SK-N-SH (cell line): ENCODE results near the gene PCNT. TPM values are rescaled to one million over a fixed set of nuclear protein-coding genes. Genes with fewer than 3 reads are reported as not detected.

Source experiments
- CTCF ChIA-PET: fragments of 300-600, 350-600 bp; formaldehyde crosslinking; extraction: SDS; loops from one replicate; lab custom pipeline; 2021; lab: Yijun Ruan, JAX
- POLR2A ChIA-PET: fragments of 350-600 bp; sonication (Branson Sonifier 250); formaldehyde crosslinking; extraction: SDS; loops from one replicate; lab custom pipeline; 2020; ENCODE audit warnings: antibody characterized with exemption, inconsistent platforms; lab: Yijun Ruan, JAX
- DNase-seq: peaks from one replicate; pipeline ENCODE4 v3.0.0; 2012
- H2AFZ ChIP-seq: fragments of 200-600 bp; sonication (generic); 2 replicates; pipeline ENCODE4 v1.8.1; 2016; ENCODE audit warnings: antibody characterized with exemption, mild to moderate bottlenecking, low read depth
- H3F3A ChIP-seq: fragments of 200-600 bp; sonication (generic); replicated peaks from 2 replicates; pipeline ENCODE3; 2016; ENCODE audit warnings: antibody characterized with exemption, mild to moderate bottlenecking; ENCODE audit not compliant: insufficient read depth
- H3K27ac ChIP-seq, 2 experiments: fragments of 200-500 bp in 1 of 2; fragments of 200-600 bp in 1 of 2; sonication (Bioruptor generic) in 1 of 2; sonication (generic), shearing (Covaris generic) in 1 of 2; 2 replicates each; pipeline versions ENCODE4 v1.5.1 to v1.6.1; 2014 to 2016; ENCODE audit warnings: low read depth in 2 of 2, inconsistent platforms in 1 of 2, low read length in 1 of 2, mild to moderate bottlenecking in 1 of 2, mixed read lengths in 1 of 2
- H3K27me3 ChIP-seq: fragments of 200-600 bp; sonication (generic), shearing (Covaris generic); 2 replicates; pipeline ENCODE4 v1.6.1; 2016; ENCODE audit warnings: mixed run types; ENCODE audit not compliant: insufficient read depth
- H3K36me3 ChIP-seq, 2 experiments: fragments of 200-500 bp in 1 of 2; fragments of 200-600 bp in 1 of 2; sonication (Bioruptor generic) in 1 of 2; sonication (generic) in 1 of 2; replicated peaks in 1 of 2; 2 replicates each; pipeline versions ENCODE3 to v1.5.1; 2014 to 2016; ENCODE audit warnings: low read length in 1 of 2, mild to moderate bottlenecking in 1 of 2; ENCODE audit not compliant: insufficient read depth in 2 of 2, control insufficient read depth in 1 of 2
- H3K4me1 ChIP-seq, 2 experiments: fragments of 200-500 bp in 1 of 2; fragments of 200-600 bp in 1 of 2; sonication (Bioruptor generic) in 1 of 2; sonication (generic), shearing (Covaris generic) in 1 of 2; 2 replicates each; pipeline versions ENCODE4 v1.5.1 to v1.6.1; 2014 to 2016; ENCODE audit warnings: low read depth in 1 of 2, low read length in 1 of 2, mixed run types in 1 of 2; ENCODE audit not compliant: insufficient read depth in 2 of 2, control insufficient read depth in 1 of 2
- H3K4me2 ChIP-seq: fragments of 200-600 bp; sonication (generic), shearing (Covaris generic); 2 replicates; pipeline ENCODE4 v1.6.1; 2017; ENCODE audit warnings: mixed run types
- H3K4me3 ChIP-seq, 2 experiments: fragments of 200-500 bp in 1 of 2; fragments of 200-600 bp in 1 of 2; sonication (Bioruptor generic) in 1 of 2; sonication (generic), shearing (Covaris generic) in 1 of 2; 2 replicates each; pipeline versions ENCODE4 v1.5.1 to v1.8.1; 2014 to 2016; ENCODE audit warnings: low read depth in 2 of 2, inconsistent platforms in 1 of 2, low read length in 1 of 2, mild to moderate bottlenecking in 1 of 2, mixed read lengths in 1 of 2, moderate library complexity in 1 of 2
- H3K79me2 ChIP-seq: fragments of 200-600 bp; sonication (generic); 2 replicates; pipeline ENCODE4 v1.8.1; 2017; ENCODE audit warnings: mild to moderate bottlenecking; ENCODE audit not compliant: insufficient read depth
- H3K9ac ChIP-seq: fragments of 200-600 bp; sonication (generic); 2 replicates; pipeline ENCODE4 v1.6.1; 2017; ENCODE audit warnings: mixed run types
- H3K9me2 ChIP-seq: fragments of 200-600 bp; sonication (generic); 2 replicates; pipeline ENCODE4 v1.6.1; 2017; ENCODE audit warnings: mixed run types
- H3K9me3 ChIP-seq: fragments of 200-600 bp; sonication (generic); 2 replicates; pipeline ENCODE4 v1.6.1; 2017; ENCODE audit warnings: mixed run types, mild to moderate bottlenecking, moderate library complexity
- H4K20me1 ChIP-seq: fragments of 200-600 bp; sonication (generic); 2 replicates; pipeline ENCODE4 v1.6.1; 2017; ENCODE audit warnings: mild to moderate bottlenecking, mixed run types; ENCODE audit not compliant: insufficient read depth
- CHD2 ChIP-seq: fragments of 150-350 bp; IDR thresholded peaks from 2 replicates; pipeline ENCODE4 v1.6.1; 2018; ENCODE audit warnings: low read length; ENCODE audit not compliant: partially characterized antibody
- EZH2phosphoT487 ChIP-seq: fragments of 200-600 bp; sonication (generic); IDR thresholded peaks from 2 replicates; pipeline ENCODE4 v1.6.1; 2017; ENCODE audit warnings: low read depth, mixed run types, mild to moderate bottlenecking, antibody characterized with exemption, moderate library complexity, borderline replicate concordance
- FOSL2 ChIP-seq: IDR thresholded peaks from 2 replicates; pipeline ENCODE4 v1.4.0; 2012; ENCODE audit warnings: low read depth, mild to moderate bottlenecking, moderate library complexity, borderline replicate concordance
- FOXM1 ChIP-seq: IDR thresholded peaks from 2 replicates; pipeline ENCODE4 v1.4.0; 2012; ENCODE audit warnings: low read depth, mild to moderate bottlenecking
- GABPA ChIP-seq: IDR thresholded peaks from 2 replicates; pipeline ENCODE4 v1.4.0; 2012; ENCODE audit warnings: low read depth, mild to moderate bottlenecking
- GATA2 ChIP-seq: sonication (generic); formaldehyde crosslinking; IDR thresholded peaks from 2 replicates; pipeline ENCODE4 v1.5.0; 2020; ENCODE audit warnings: mild to moderate bottlenecking, missing genetic modification reagents
- JUND ChIP-seq: IDR thresholded peaks from 2 replicates; pipeline ENCODE4 v1.4.0; 2012
- RCOR1 ChIP-seq: fragments of 150-350 bp; IDR thresholded peaks from 2 replicates; pipeline ENCODE4 v1.6.1; 2017; ENCODE audit warnings: antibody characterized with exemption, low read length
- RFX5 ChIP-seq: IDR thresholded peaks from 2 replicates; pipeline ENCODE4 v1.6.1; 2012; ENCODE audit warnings: mild to moderate bottlenecking, improper control_type of control experiment, low read length
- RXRA ChIP-seq: IDR thresholded peaks from 2 replicates; pipeline ENCODE4 v1.4.0; 2012; ENCODE audit warnings: low read depth, mild to moderate bottlenecking, borderline replicate concordance
- SIN3A ChIP-seq: IDR thresholded peaks from 2 replicates; pipeline ENCODE4 v1.6.1; 2012; ENCODE audit warnings: low read depth, mild to moderate bottlenecking, low read length, moderate library complexity, borderline replicate concordance
- SMC3 ChIP-seq: IDR thresholded peaks from 2 replicates; pipeline ENCODE4 v1.6.1; 2012; ENCODE audit warnings: low read depth, low read length, improper control_type of control experiment
- WGBS: methylation state at CpG from one replicate; pipeline ENCODE4 v1.1.6; 2017; ENCODE audit warnings: low lambda C conversion rate; 5-methylcytosine and 5-hydroxymethylcytosine counted together
- polyA plus RNA-seq, 3 experiments: library from polyadenylated mRNA; depleted of rRNA; stranded (reverse); fragments of >200 nt; gene quantifications; 2 replicates each; pipeline ENCODE4 v1.2.3, GENCODE V29; 2012
- TF ChIP-seq, protein P1 (sequence below): IDR thresholded peaks from 2 replicates; pipeline ENCODE4 v1.4.0; 2012; ENCODE audit warnings: low read depth
- TF ChIP-seq, protein P2 (sequence below): IDR thresholded peaks from 2 replicates; pipeline ENCODE4; 2012

Gene PCNT
- polyA plus RNA-seq, 1 of the 3 experiments (the other 2 are of a cell fraction), result 15.7 TPM

DNA sequence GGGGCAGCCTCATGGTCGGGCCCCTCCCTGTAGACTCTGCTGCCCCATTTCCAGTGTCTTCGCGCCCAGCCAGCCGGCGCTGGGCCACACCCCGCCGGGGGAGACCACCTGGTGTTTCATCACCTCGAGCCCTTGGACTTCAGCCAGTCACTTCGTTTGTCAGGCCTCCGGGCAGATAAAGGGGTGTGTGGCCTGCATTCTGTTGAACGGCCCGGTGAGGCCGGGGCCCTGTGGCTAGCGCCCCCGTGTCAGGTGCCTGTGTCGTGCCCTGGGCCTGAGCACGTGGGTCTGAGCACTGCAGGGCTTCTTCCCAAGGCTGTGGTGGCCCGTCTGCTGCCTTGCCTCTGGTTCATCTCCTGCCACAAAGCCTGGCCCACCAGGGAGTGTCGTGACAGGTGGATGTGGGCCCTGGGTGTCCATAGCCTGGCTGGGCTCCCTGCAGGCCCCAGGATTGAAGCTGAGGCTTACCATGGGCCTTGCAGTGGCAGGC lies 69.5 kb downstream of the PCNT start:
- no peak overlapping the region for H3K9ac ChIP-seq
- no peak overlapping the region for H3K4me3 ChIP-seq
- H4K20me1 ChIP-seq, result no peaks in the 10 kb centered on the region
- 92% methylated on average over 8 of the region's 19 CpGs for WGBS
- no peaks in the 10 kb centered on the region for H3K4me1 ChIP-seq
- no peak overlapping the region for H2AFZ ChIP-seq
- H3K79me2 ChIP-seq, result no peaks in the 10 kb centered on the region
- no peaks in the 10 kb centered on the region for H3K27me3 ChIP-seq
- POLR2A ChIA-PET, result no interaction called here
- no peak overlapping the region; a peak in 1 of 4 replicates for H3K27ac ChIP-seq
- CTCF ChIA-PET, result interaction anchor here (0.9 kb wide), 1 partner anchor 8 kb away, joined by 3 read pairs; no protein-coding TSS in a partner anchor
- H3K36me3 ChIP-seq, result peaks cover 9 to 56% of the 10 kb centered on the region in 2 experiments
- TF ChIP-seq SMC3, result no peak
- TF ChIP-seq CHD2, result no peak
- TF ChIP-seq RXRA, result no peak
- no peak for TF ChIP-seq SIN3A
- TF ChIP-seq, protein P1, sequence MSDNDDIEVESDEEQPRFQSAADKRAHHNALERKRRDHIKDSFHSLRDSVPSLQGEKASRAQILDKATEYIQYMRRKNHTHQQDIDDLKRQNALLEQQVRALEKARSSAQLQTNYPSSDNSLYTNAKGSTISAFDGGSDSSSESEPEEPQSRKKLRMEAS, result no peak
- no peak for TF ChIP-seq FOXM1
- no peak for TF ChIP-seq EZH2phosphoT487
- TF ChIP-seq JUND, result no peak
- no peak for TF ChIP-seq RFX5
- TF ChIP-seq FOSL2, result no peak
- no peak for TF ChIP-seq GABPA
- no peak for TF ChIP-seq GATA2
- TF ChIP-seq RCOR1, result no peak
- H3F3A ChIP-seq, result no peaks in the 10 kb centered on the region
- H3K9me3 ChIP-seq, result no peaks in the 10 kb centered on the region
- no peak overlapping the region for H3K4me2 ChIP-seq
- DNase-seq, result no peak
- H3K9me2 ChIP-seq, result no peaks in the 10 kb centered on the region

DNA sequence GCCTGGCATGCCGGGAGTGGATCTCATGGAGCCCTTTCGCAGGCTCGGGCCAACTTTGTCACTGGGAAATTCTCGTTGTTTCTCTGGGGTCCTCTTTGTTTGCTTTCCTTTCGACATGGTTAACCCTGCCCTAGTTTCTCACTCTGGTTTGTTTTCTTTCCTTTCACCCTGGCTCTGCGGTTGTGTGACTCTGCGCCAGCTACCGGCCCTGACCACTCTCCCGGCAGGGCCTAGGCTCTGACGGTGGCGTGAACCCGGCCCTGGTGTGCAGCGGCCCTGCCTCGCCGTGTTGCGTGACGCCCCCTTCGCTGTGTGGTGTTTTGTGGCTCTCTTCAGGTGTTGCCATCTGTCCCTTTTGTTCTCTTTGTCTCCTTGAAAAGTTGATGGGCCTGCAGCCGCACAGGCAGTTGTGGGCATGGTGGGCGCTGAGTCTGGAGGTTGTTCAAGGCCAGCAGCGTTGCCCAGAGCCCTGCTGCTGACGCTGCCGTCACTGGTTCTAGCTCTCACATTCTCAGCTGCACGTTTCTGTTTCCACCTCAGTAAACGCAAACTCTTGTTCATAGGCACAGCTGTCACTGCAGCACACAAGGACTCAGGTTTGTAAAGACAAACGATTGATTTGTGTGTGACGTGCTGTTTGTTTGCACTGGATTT lies 70.1 kb downstream of the PCNT start:
- no peak overlapping the region for H3K4me2 ChIP-seq

More for the DNA sequence above, 70.1 kb downstream of the PCNT start:
- Histone ChIP-seq H3K4me3 (no peak overlapping the region), H3K27me3 (no peaks in the 10 kb centered on the region), H3K9me3 (no peaks in the 10 kb centered on the region), H3K27ac (no peak overlapping the region; a peak in 1 of 4 replicates), H4K20me1 (no peaks in the 10 kb centered on the region), H3K9me2 (no peaks in the 10 kb centered on the region), H3K36me3 (peaks cover 11 to 53% of the 10 kb centered on the region in 2 experiments), H3K9ac (no peak overlapping the region), H3K79me2 (no peaks in the 10 kb centered on the region), H2AFZ (no peak overlapping the region), H3K4me1 (no peaks in the 10 kb centered on the region), H3F3A (no peaks in the 10 kb centered on the region)
- TF ChIP-seq, protein P2, sequence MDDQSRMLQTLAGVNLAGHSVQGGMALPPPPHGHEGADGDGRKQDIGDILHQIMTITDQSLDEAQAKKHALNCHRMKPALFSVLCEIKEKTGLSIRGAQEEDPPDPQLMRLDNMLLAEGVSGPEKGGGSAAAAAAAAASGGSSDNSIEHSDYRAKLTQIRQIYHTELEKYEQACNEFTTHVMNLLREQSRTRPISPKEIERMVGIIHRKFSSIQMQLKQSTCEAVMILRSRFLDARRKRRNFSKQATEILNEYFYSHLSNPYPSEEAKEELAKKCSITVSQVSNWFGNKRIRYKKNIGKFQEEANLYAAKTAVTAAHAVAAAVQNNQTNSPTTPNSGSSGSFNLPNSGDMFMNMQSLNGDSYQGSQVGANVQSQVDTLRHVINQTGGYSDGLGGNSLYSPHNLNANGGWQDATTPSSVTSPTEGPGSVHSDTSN, result no peak
- no peak for TF ChIP-seq JUND
- WGBS, result 96% methylated on average over 24 of the region's 27 CpGs
- DNase-seq, result peak; percentile 14
- ChIA-PET POLR2A (no interaction called here), CTCF (interaction anchor here (0.9 kb wide), 1 partner anchor 9 kb away, joined by 3 read pairs; no protein-coding TSS in a partner anchor)
